Activated T-cell treated with anti-CD3 and anti-CD28 coated beads for 1 hour (primary cell): ENCODE data around the gene SERPINB11.
"Not testable (repeated sequence)": the region's sequence is repeated elsewhere in the genome, so short reads cannot be mapped to it uniquely, and the experiment has no call there.

Source experiments
- DNase-seq: peaks from one replicate; pipeline ENCODE4 v3.0.0-alpha.2; 2020; ENCODE audit warnings: low read depth

SERPINB11 gene

DNA sequence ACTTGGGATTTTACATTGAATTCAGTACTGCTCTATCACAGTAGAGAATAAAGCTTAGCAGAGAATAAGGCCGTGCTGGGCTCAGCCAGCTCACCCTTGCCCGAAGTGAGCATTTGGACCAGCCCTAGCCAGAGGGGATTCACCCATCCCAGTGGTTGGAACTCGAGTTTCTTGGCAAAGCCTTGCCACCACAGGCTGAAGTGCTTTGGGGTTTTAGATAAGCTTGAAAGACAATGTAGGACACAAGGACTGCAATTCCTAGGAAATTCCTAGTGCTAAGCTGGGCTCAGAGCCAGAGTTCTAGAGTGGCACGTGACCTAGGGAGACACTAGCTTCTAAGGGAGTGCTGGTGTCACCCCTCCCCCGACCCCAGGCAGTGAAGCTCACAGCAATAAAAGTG lies 28.0 kb downstream of the SERPINB11 start:
- no peak for DNase-seq

DNA sequence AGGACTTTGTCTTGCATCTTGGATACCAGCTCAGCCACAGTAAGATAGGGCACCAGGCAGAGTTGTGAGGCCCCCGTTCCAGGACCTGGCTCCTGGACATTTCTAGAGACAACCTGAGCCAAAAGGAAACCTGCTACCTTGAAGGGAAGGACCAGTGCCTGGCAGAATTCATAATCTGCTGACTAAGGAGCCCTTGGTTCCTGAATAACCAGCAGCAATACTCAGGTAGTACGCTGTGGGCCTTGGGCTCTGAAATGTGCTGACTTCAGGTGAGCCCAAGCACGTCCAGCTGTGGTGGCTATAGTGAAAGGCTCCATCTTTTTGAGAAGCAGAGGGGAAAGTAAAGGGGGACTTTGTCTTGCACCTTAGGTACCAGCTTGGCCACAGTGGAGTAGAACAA lies 28.5 kb downstream of the SERPINB11 start:
- DNase-seq = no peak

DNA sequence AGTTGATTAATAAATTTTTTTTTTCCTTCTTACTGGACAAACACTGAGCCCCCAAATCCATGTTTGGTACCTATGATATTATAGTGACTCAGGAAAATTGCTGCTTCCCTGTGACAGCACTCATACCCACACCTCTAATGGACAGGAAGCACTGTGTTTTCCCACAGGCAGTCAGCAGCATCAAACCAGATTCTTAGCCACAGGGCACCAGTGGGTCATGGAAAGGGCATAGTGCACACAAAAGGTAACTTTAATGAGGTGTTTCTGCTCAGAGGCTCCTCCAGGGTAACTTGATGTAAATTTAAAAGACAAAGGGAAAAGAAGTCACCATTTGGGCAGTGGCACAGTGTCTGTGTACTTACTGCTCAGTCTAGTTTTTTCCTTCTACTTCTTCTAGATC lies 34.1 kb downstream of the SERPINB11 start:
- no peak for DNase-seq

DNA sequence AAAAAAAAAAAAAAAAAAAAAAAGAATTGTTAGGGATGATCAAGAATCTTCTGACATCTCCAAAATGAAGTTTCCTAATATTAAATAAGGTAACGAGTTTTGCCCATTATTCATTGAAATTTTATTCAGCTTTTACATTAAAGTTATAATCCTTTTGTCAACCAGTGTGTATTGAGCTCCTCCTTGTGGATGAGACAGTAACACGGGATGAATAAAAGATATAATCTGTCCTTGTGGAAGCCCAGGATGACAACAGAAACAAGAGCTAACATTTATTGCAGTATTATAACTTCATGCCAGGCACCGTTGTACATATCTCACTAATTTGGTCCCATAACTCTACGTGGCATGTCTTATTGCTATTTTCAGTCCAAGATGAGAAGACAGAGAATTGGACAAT lies 39.0 kb downstream of the SERPINB11 start:
- no peak for DNase-seq

DNA sequence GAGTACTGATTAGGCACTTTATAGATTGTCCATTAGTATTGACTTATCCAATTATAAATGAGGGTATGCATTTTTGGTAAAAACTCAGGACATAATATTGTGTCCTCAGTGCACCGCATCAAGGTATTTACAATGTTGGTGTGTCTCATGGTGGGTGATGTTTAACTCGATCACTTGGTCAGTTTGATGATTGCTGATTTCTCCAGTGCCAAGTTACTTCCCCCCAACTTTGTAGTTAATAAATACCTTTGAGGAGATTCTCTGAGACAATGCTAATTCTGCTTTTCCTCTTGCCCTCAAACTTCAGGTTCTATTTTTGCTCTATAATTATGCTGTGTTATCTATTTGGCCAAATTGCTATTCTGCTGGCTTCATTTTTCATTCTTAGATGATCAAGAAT lies 44.2 kb downstream of the SERPINB11 start:
- DNase-seq = no peak

DNA sequence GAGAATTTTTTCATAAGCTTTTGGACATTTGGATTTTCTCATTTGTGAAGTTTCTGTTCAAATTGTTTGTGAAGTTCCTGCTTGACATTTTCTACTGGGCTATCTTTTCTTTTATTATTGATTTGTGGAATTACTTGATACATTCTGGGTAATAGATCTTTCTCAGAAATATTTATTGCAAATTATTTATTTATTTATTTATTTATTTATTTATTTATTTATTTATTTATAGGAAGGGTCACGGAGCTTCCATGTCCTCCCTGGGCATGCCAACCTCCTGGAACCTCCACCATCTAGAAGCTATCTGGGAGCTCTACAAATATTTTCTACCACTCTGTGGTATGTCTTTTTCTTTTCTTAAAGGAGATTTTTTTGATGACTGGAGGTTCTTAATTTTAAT lies 46.7 kb downstream of the SERPINB11 start:
- DNase-seq = no peak

DNA sequence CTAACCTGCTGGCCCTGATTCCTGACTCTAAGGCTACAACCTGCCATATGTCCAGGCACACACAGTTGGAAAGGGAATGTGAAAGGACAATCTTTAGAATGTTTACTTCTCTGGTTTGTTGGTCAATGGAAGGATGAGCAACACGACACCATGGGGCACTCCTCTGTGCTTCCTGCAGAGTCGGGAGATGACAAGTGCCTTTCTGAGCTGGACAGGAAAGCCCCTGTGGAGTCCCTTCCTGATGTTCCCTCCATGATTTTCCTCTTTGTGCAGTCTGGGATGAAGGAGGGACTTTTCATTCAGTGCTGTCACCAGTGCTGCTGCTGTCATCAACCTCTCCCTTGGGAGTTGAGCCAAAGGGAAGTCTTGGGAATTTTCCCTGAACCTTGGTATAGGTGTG lies 49.9 kb downstream of the SERPINB11 start:
- no peak for DNase-seq

DNA sequence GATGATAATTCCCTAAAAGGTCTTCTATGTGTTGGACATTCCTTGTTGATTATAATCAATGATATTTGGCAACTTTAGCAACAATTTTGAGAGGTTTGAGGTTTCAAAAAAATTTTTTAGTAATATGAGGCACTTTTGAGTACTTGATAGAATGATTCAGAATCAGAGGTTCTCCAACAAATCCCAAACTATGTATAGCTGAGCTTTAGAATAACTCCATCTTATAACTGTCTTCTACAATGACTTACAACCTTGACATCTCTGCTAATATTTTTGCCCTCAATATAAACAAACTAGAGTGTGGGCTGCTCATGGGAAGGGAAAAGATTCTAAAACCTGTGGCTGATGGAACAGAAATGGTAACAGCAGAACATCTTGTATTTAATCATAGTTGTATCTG lies 50.9 kb downstream of the SERPINB11 start:
- no peak for DNase-seq

DNA sequence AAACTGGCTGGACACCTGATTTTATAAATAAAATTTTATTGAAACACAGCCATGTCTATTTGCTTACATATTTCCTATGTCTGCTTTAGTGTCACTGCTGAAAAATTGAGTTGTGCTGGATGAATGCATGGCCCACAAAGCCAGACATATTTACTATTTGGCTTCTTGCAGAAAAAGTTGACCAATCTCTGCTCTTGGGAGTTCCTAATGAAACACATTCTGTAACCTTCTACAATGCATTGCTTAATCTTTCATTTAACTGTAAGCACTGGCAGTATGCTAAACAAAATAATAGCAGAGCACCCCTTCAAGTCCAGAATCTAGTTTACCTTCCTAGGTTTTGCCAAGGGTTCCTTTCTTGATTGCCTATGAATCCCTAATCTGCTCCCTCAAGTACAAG lies 54.8 kb downstream of the SERPINB11 start:
- DNase-seq = no peak

DNA sequence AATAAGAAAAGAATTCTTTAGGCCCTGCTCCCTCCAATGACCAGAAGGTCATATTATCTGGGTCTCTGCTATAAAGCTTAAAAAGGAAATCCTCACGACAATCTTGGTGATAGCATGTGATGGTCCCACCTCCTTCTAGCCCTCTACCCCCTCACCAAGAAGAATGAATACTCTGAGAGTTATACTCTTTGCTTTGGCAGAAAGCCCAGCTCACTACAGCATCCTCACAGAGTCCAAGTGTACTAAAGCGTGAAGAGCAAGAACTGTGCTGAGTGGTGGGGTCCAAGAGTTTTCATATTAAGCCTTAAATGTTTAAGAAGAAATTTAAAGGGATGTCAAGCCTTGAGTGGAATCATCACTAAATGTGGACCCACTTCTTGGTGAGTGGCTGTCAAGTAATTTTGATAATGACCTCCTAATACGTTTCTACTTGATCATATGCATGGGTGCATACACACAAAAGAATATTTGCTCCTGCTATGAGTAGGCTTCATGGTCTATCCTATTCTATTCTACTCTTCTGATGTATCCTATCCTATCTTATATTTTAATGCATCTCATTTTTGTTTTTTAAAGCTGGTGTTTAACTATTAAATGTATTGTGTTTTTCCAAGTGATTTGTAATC lies 56.0 kb downstream of the SERPINB11 start:
- no peak for DNase-seq

DNA sequence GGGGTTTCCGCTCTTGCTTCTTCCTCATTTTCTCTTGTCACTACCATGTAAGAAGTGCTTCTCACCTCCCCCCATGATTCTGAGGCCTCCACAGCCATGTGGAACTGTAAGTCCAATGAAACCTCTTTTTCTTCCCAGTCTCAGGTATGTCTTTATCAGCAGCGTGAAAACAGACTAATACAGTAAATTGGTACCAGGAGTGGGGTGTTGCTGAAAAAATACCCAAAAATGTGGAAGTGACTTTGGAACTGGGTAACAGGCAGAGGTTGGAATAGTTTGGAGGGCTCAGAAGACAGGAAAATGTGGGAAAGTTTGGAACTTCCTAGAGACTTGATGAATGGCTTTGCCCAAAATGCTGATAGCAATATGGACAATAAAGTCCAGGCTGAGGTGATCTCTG lies 57.0 kb downstream of the SERPINB11 start:
- not testable (repeated sequence) for DNase-seq

DNA sequence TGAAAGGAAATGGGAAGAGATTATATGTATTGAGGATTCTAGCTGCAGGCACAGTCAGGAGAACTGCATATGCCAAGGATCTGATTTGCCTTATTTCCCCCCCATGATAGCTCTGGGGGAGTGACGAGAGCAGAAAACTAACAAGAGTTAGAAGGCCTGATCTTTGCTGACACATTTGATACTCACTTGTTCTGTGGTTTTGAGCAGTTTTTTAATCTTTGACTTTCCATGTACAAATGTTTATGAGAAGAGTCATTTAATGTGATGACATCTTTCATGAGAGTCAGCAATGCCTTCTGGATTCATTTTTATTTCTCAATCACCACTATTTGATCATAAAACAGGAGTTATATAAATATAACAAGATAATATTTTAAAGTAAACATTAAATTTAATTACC lies 59.8 kb downstream of the SERPINB11 start:
- no peak for DNase-seq

DNA sequence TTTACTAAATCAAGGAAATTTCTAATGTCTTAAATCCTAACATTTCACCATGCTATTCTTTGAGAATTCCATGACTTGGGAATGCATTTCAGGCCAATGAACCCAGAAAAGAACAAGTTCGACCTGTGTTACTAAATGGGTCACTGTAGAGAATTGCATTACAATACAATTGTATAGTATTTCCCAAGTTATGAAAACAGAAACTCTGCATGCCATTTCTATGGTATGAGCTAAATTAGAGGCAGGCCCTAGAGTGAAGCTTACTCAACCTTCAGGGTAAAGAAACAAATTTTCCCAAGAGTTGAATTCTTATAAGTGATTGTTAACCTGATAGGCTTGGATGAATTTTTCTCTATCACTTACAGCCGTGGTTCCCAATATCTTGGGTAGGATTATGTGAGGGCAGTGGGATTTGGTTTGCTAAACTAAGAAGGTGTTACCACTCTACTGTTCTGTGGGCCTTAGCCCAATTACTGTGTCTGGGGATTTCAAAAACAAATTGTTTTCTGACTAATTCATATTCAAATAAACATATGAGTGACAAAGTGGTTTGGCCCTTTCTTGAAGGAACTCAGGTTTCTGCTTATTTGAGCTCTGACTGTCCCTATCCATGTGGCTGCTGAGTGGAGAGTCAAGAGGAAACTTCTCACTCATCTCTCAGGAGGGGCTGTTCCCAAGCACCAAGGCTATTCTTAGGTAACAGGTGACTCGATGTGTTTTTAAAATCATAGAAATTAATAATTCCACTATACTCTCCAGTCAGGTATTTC lies 61.3 kb downstream of the SERPINB11 start:
- no peak for DNase-seq

DNA sequence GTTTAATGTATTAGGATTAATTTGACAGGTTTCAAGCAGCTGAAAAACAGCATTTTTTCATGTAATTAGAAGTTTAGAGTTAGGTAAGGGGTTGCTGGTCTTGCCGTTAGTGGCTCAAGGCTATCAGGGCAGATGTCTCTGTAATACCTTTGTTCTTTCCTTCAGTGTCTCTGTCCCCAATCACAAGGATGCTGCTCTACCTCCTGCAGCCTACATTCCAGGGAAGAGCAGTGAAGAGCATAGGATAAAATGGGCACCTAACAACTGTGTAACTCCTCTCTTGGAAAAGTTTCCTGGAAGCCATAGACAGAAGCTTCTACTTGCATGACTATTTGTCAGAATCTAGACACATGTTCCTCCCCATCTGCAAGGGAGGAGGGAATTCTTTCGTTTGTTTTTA lies 63.1 kb downstream of the SERPINB11 start:
- DNase-seq = no peak
